Pancreas (tissue), 10 donors: ENCODE measurements around the gene FBXL17. TPM values are rescaled to one million over a fixed set of nuclear protein-coding genes. Genes with fewer than 3 reads are reported as not detected.
A peak's percentile ranks its signal among the peaks of the same experiment; 100 is the strongest.

Experiments used
- ATAC-seq, 4 donors: fragments of 200-7000 bp; cut with Tn5 transposase; one replicate each; pipeline versions ENCODE4 v1.8.0 to v1.9.1; 2020; ENCODE audit warnings: mild to moderate bottlenecking in 4 of 4, moderate library complexity in 4 of 4
- DNase-seq, 6 donors: peaks; one replicate each; pipeline ENCODE4 v3.0.0-alpha.2; 2020
- FAIRE-seq: peaks from 2 replicates; lab custom pipeline; 2012; peaks lifted over from hg19 to GRCh38; lab: Jason Lieb, UNC
- H3K27ac ChIP-seq, 4 donors: fragments of 200-600 bp; sonication (generic); 1 replicate in 3 of 4; 2 replicates in 1 of 4; pipeline versions ENCODE4 v1.5.0 to v1.8.0; 2020
- H3K27me3 ChIP-seq, 4 donors: fragments of 200-600 bp; one replicate each; pipeline ENCODE4 v1.8.0; 2021
- H3K36me3 ChIP-seq, 3 donors: fragments of 200-600 bp; sonication (generic) in 1 of 3; one replicate each; pipeline versions ENCODE4 v1.5.0 to v1.8.0; 2020 to 2021
- H3K4me1 ChIP-seq, 3 donors: fragments of 200-600 bp; one replicate each; pipeline ENCODE4 v1.8.0; 2021
- H3K4me3 ChIP-seq, 4 donors: fragments of 200-600 bp; sonication (generic) in 2 of 4; one replicate each; pipeline versions ENCODE4 v1.5.0 to v1.8.0; 2020 to 2021
- H3K9me3 ChIP-seq, 4 donors: fragments of 200-600 bp; one replicate each; pipeline ENCODE4 v1.8.0; 2021
- WGBS, 2 donors: extraction: QIAGEN DNeasy Blood & Tissue Kit; methylation state at CpG; one replicate each; pipeline ENCODE4 v1.1.7; 2013; 5-methylcytosine and 5-hydroxymethylcytosine counted together
- intact Hi-C, 3 donors: fragments of 100-400 bp; cut with DNase I; formaldehyde crosslinking; loops; one replicate each; pipeline versions ENCODE4 v1.11.1 to v1.14.2; 2022
- polyA plus RNA-seq, 2 donors: library from polyadenylated mRNA; stranded (reverse); fragments of 200-250 nt; gene quantifications; one replicate each; pipeline ENCODE4 v1.2.3, GENCODE V29; 2013
- total RNA-seq, 6 donors: library from RNA; stranded (reverse); fragmentation: NEBNext Ultra II Directional in 4 of 6; extraction: Animal tissue kit (Norgen Biotek cat#: 25700) in 4 of 6; gene quantifications; one replicate each; pipeline versions ENCODE4 v1.2.1 to v1.2.4, GENCODE V29; 2021 to 2023
- TF ChIP-seq, protein P1 (sequence below), 4 donors: fragments of 200-600 bp; sonication (generic) in 3 of 4; IDR thresholded peaks; one replicate each; pipeline versions ENCODE4 v1.5.0 to v1.8.0; 2021; ENCODE audit warnings: antibody characterized with exemption in 4 of 4
- donor health status: healthy with polysubstance abuse.
- donor health status: DM: no; HTN: no; CAD: no; lungs with moderate emphysema.
- donor health status: DM: no; HTN: no; CAD: no.
- donor health status: control.
- donor health status: control.
- donor health status: Bipolar disorder and iron deficiency.
- donor health status: DM: yes; HTN: yes; CAD: no.
- donor health status: DM: no; HTN: no; CAD: no.
- donor health status: DM: no; HTN: no; CAD: no.
- donor health status: DM: yes; HTN: yes; CAD: no.

Gene FBXL17
- total and polyA plus RNA-seq, 8 donors: 4.2 to 11.1 (median 7.3) TPM

DNA sequence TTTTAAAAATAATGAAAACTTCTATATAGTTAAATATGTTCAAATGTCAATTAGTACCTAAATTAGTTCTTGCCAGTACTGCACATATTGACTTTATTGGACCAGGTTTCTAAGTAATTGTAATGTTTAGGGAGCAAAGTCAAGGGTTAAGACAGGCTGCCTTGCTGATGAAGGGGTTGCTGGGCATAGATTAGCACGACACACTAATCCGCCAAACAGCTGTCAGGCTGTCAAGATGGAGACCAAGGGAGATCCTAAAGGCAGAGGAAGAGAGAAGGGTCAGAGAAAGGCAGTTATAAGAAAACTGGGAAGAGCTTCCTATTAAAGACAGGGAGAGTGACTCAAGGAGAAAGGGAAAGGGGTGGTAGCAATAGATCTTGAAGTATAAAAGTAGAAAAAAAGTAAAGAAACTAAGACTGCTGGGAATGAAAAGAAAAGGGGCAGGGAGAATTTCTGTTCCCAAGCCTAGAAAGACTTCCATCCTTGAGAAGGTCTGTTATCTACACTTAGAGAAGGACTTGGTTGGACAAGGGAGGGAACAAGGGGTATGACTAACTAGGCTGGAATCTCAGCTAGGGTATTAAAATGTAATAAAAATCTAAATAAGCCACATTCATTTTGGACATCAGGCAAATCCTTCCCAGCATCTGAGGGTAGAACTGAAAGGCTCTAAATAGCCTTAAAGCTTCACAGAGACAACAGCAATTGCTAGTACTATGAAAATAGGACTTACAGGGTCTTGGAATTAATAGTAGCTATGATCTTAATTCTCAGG, 188.7 kb downstream of the FBXL17 start:
- ATAC-seq (peak in 1 of 4 donors; percentile 35), FAIRE-seq (no peak), DNase-seq (no peak)
- Histone ChIP-seq H3K36me3 (no peaks in the 10 kb centered on the region), H3K4me3 (no peak overlapping the region), H3K27ac (no peak overlapping the region), H3K9me3 (no peaks in the 10 kb centered on the region), H3K4me1 (no peaks in the 10 kb centered on the region), H3K27me3 (no peaks in the 10 kb centered on the region)
- intact Hi-C loops: no loop called here
- TF ChIP-seq, protein P1, sequence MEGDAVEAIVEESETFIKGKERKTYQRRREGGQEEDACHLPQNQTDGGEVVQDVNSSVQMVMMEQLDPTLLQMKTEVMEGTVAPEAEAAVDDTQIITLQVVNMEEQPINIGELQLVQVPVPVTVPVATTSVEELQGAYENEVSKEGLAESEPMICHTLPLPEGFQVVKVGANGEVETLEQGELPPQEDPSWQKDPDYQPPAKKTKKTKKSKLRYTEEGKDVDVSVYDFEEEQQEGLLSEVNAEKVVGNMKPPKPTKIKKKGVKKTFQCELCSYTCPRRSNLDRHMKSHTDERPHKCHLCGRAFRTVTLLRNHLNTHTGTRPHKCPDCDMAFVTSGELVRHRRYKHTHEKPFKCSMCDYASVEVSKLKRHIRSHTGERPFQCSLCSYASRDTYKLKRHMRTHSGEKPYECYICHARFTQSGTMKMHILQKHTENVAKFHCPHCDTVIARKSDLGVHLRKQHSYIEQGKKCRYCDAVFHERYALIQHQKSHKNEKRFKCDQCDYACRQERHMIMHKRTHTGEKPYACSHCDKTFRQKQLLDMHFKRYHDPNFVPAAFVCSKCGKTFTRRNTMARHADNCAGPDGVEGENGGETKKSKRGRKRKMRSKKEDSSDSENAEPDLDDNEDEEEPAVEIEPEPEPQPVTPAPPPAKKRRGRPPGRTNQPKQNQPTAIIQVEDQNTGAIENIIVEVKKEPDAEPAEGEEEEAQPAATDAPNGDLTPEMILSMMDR (IDR thresholded peaks at IDR 0.05): no peak
- 87 to 89% methylated on average over 2 of the region's 2 CpGs for WGBS, 2 donors

DNA sequence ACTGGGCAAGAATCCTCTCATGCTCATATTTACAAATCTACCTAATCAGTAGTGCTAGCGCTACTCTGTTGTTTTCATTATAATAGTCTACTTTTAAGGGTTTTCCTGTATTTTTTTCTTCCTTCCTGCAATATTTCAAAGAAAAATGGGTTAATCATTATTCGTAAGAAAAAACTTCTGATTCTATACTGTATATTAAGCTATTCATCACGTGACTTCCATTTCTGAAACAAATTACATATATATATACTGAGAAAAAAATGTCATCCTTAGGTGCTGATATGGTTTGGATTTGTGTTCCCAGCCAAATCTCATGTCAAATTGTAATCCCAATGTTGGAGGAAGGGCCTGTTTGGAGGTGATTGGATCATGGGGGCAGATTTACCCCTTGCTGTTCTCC, 197.0 kb downstream of the FBXL17 start:
- Histone ChIP-seq H3K4me3 (no peak overlapping the region), H3K4me1 (no peaks in the 10 kb centered on the region), H3K9me3 (no peaks in the 10 kb centered on the region), H3K27me3 (no peaks in the 10 kb centered on the region), H3K27ac (no peak overlapping the region), H3K36me3 (no peaks in the 10 kb centered on the region)
- WGBS, 2 donors: 82% methylated on average over 3 of the region's 3 CpGs
- DNase-seq (no peak), ATAC-seq (no peak), FAIRE-seq (no peak)
- intact Hi-C loops: no loop called here
- TF ChIP-seq, protein P1 (IDR thresholded peaks at IDR 0.05): no peak

DNA sequence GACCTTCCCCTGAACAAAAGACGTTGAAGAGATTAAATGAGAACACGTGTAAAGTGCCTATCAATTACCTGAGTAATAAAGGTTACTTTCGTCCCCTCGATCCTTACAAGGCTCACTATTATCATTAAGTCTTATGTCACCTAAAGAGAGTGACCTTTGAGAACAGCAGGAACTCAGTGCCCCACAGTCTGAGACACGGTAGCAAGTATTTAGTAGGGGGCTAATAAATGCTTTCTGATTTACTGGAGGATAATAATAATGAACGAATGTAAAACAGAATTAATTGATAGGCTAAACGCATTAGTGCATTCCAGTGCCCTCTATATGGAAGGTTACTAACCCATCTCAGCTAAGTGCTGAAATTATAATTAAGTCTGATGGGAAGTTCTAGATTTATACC, 199.9 kb downstream of the FBXL17 start:
- no peaks in the 10 kb centered on the region for H3K36me3 ChIP-seq
- H3K4me1 ChIP-seq: no peaks in the 10 kb centered on the region
- no peak overlapping the region for H3K4me3 ChIP-seq
- no peak for FAIRE-seq
- intact Hi-C loops: no loop called here
- WGBS, 2 donors: 79 to 94% methylated on average over 7 of the region's 7 CpGs
- no peak overlapping the region for H3K27ac ChIP-seq
- H3K27me3 ChIP-seq: no peaks in the 10 kb centered on the region
- TF ChIP-seq, protein P1 (IDR thresholded peaks at IDR 0.05): no peak
- H3K9me3 ChIP-seq: no peaks in the 10 kb centered on the region
- DNase-seq: no peak
- ATAC-seq: no peak

DNA sequence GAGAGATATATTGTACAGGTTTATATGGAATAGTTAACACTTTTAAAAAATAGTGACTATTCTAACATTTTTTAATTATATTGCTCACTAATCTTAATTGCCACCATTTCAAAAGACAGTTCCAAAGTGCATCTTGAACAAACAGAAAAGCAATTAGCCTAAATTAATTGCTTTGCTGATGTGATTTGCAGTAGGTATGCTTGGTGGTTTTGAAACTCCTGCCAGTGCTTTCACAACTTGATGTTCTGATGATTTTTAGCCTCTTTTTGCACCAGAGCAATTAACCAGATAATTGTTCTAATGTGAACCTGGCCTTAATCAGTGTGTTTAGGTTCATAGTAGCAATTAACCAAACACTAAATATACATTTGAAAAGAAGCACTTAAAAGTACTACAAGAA, 207.6 kb downstream of the FBXL17 start:
- no peak overlapping the region for H3K4me3 ChIP-seq
- DNase-seq: no peak
- no peak for ATAC-seq
- intact Hi-C loops: no loop called here
- no peak overlapping the region for H3K27ac ChIP-seq
- no peaks in the 10 kb centered on the region for H3K27me3 ChIP-seq
- H3K4me1 ChIP-seq: no peaks in the 10 kb centered on the region
- FAIRE-seq: no peak
- no peaks in the 10 kb centered on the region for H3K9me3 ChIP-seq
- TF ChIP-seq, protein P1 (IDR thresholded peaks at IDR 0.05): no peak
- no peaks in the 10 kb centered on the region for H3K36me3 ChIP-seq

DNA sequence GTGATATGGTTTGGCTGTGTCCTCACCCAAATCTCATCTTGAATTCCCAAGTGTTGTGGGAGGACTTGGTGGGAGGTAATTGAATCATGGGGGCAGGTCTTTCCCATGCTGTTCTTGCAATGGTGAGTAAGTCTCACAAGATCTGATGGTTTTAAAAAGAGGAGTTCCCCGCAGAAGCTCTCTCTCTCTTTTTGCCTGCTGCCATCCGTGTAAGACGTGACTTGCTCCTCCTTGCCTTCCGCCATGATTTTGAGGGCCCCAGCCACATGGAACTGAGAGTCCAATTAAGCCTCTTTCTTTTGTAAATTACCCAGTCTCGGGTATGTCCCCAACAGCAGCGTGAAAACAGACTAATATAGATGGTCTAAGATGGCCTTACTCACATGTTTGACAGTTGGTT, 210.1 kb downstream of the FBXL17 start:
- ATAC-seq (no peak), FAIRE-seq (no peak)
- H3K9me3 ChIP-seq: no peaks in the 10 kb centered on the region

More for the DNA sequence above, 210.1 kb downstream of the FBXL17 start:
- H3K4me1 ChIP-seq: no peaks in the 10 kb centered on the region
- H3K36me3 ChIP-seq: no peaks in the 10 kb centered on the region
- 97 to 98% methylated on average over 6 of the region's 6 CpGs for WGBS, 2 donors
- no peak overlapping the region for H3K4me3 ChIP-seq
- DNase-seq: no peak
- TF ChIP-seq, protein P1 (IDR thresholded peaks at IDR 0.05): no peak
- intact Hi-C loops: no loop called here
- H3K27ac ChIP-seq: no peak overlapping the region
- no peaks in the 10 kb centered on the region for H3K27me3 ChIP-seq
